GM21825 (cell line): ENCODE data around the gene CHN1.

Experiments
- ATAC-seq: cut with Tn5 transposase; IDR thresholded peaks from one replicate; pipeline ENCODE4 v1.9.1; 2021; ENCODE audit warnings: mild to moderate bottlenecking, moderate library complexity; ENCODE audit not compliant: unreplicated experiment

The CHN1 gene

DNA sequence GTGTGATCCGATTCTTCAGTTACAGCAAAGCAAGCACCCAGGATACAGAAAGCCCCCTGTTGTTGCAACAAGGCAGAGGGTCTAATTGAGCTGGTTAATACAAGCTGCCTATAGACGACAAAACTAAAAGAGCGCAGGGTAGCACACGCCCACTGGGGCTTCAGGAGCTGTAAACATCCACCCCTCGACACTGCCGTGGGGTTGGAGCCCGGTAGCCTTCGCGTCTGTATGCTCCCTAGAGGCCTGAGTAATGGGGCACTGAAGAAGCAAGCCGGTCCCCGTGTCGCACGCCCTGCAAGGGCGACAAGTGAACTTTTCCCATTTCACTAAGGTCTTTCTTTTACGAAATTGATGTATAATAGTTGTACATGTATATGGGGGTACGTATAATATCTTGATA lies 216.2 kb downstream of the CHN1 start:
- no peak for ATAC-seq

GRCh38 chr2:174788291-174788929 lies 216.8 kb downstream of the CHN1 start:
- no peak for ATAC-seq

GRCh38 chr2:174787487-174788205 lies 217.5 kb downstream of the CHN1 start:
- no peak for ATAC-seq

DNA sequence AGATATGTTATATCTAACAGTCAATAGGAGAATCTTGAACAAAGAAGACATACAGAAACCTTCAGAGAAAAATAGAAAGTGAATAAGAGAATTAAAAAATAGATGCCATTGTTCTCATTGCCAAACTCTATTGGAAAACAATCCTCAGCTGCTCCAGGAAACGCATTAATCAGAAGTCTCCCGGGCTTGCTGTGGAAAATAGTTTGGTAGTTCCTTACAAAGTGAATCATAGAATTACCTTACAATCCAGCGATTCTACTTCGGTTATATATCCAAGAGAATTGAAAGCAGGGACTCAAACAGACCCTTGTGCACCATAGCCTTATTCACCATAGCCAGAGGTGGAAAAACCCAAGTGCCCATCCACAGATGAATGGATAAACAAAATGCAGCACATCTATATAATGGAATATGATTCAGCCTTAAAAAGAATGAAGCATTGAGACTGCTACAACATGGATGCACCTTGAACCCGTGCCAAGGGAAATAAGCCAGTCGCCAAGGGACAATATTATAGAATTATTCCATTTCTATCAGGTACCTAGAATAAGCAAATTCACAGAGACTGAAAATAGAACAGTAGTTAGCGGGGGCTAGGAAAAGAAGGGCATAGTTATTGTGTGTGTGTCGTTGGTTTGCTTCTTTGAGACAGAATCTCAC lies 219.0 kb downstream of the CHN1 start:
- no peak for ATAC-seq

GRCh38 chr2:174785481-174785880 lies 219.7 kb downstream of the CHN1 start:
- no peak for ATAC-seq

DNA sequence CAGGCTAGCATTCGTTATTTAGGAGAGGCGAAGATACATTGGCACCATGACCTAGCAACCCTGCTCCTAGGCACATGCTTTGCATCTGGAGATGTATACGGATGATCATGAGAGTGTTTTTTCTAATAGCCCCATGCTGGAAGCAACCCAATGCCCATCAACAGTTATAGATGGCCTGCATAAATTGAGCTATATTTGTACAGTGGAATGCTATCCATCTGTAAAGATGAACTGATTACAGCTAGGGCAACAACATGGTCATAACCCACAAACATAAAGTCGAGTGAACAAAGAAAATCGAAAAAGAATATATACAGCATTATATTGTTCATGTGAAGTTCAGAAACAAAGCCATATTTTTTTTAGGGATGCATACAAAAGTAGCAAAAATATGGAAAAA lies 220.3 kb downstream of the CHN1 start:
- ATAC-seq, result no peak

DNA sequence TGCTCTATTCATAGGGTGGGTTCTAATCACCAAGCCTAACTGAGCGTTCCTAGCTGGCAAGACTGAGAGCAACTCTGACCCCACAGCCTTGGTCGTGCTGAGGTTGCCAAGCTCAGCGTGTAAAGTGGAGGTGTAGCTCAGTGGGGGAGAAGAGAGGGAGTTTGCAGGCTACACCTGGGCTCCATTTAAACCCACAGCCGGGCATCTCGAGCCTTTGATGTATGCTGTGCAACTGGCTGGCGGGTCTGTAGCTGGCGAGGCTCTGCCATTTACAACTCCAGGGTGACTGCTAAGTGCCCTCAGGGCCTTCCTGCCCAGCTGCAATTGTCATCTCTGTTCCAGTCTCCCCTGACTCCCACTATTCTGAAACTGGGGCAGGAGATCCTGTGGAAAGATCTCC lies 220.9 kb downstream of the CHN1 start:
- no peak for ATAC-seq

GRCh38 chr2:174781996-174782395 lies 223.2 kb downstream of the CHN1 start:
- ATAC-seq, result no peak

- no peak for ATAC-seq
Measured at GRCh38 chr2:174781298-174781697, 223.9 kb downstream of the CHN1 start.

DNA sequence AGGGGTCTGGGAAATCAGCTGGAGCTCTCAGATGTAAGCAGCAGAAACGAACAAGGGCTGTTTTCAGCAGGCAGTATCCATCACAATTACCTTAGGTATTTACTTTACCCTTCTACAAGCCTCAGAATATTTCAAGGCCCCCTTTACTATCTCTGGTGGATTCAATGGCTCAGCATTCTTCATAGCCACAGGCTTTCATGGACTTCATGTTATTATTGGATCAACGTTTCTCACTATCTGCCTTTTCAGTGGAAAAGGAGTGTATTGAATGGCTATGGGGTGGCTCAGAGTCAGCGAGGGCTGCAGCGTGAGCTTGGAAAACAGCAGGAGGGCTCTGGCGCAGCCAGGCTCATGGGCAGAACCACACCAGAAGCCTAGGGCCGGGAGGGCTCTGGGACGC lies 224.3 kb downstream of the CHN1 start:
- no peak for ATAC-seq

- no peak for ATAC-seq
Measured at GRCh38 chr2:174780191-174780840, 224.9 kb downstream of the CHN1 start.

GRCh38 chr2:174779361-174779928 lies 225.7 kb downstream of the CHN1 start:
- no peak for ATAC-seq

DNA sequence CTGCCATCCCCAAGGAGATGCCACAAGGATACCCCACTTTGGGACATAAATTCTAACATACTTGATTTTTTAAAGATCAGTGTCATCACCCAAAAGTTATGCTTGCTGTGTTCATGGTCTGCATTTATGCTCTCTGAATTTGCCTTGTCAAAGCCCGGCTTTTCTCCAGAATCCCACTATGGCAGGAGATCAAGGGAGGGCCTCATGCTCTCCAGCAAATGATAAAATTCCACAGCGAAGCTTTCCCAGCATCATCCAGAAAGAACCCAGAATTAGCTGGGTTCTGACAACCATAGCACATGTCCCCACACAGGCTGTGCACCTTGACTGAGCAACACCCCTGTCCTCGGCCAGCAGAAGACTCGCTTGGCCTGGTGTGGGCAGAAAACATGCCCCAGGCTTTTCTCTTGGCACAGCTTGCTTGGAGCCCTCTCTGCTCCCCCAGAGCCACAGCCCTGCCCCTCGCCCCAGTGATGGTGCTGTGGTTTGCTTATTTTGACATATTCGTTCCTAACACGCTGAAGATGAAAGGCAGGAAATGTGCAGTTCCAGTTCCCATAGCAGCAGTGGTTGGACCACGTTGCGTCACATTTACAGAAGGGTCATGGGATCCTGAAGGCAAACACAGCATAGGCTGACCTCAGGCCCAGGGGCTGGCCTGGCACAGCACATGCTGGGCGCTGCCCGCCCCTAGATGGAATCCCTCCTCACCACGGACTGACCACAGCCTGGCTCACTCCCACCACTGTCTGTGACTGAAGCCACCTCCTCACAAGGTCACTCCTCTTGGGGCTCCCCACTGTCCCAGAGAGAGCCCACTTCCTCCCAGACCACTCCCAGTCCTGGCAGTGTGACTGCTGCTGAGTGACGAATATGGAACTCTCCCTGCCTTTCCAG lies 226.8 kb downstream of the CHN1 start:
- peak; percentile 64 for ATAC-seq

DNA sequence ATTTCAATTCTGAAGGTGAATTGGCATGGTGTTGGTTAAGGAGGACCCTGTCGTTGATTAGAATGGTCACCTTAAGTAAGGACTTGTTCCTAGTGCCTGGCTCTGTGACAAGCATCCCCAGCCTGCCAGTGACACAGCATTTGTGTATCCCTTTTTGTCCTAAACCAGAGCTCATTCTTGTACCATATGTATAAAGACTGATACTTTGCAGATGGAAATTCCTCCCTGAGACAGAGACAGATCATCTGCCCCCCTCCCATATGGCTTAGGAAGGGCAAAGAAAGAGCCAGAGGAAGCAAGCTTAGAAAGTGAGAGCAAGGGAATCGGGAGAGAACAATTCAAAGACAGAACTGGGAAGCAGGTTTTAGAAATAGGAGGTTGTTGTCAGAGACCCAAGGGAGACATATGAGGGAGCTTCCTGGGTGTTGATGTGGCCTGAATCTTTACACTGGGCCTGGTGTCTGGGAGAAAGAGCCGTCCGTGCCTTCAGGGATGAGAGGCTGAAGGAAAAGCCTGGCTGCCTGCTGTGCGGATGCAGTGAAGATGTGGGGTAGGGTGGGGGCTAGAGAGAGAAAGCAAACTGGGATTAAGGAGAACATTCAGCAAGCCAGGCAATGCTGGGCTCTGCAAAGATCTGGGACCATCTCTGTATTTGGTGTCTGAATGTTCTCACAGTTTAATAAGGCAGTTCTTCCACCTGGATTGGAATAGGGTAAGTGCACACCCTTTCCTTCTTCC lies 227.7 kb downstream of the CHN1 start:
- ATAC-seq, result no peak

GRCh38 chr2:174776675-174777074 lies 228.5 kb downstream of the CHN1 start:
- ATAC-seq, result no peak

DNA sequence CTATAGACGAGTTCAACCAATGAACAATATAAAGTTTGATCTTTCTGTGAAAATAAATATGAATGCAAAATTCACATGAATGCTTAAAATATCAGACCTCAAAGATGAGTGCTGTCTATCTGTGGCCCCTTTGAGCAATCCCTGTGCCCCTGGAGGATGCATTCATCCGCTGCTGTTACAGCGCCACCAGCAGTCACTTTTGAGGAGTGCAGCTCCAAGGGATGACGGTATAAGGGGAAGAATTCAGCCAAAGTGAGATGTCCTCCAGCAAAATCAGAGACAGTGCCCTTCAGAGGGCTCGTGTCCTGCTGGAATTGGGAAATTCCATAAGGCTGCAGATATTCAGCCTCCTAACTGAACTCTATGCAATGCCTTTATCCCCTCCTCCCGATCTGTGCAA lies 229.0 kb downstream of the CHN1 start:
- no peak for ATAC-seq

- no peak for ATAC-seq
Measured at GRCh38 chr2:174775571-174775980, 229.6 kb downstream of the CHN1 start.

GRCh38 chr2:174774886-174775285 lies 230.3 kb downstream of the CHN1 start:
- ATAC-seq, result no peak

DNA sequence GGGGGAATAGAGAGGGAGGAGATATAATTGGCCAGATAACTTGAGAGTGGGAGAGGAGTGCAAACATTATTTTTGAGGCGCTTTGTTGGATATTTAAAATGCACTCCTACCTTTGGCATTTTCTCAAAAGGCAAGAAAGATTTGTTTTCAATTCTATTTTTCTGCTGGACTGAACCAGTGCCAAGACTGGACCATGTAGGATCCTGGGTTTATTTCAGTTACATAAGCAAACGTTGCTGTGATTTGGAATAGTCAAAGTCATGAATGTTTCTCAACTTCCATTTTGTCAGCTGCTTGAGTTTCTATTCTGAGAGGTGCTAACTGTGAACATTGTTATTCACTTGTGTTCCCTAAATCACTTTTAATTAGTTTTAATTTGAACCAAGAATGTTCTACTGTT lies 232.0 kb downstream of the CHN1 start:
- ATAC-seq, result no peak

GRCh38 chr2:174772472-174772801 lies 232.7 kb downstream of the CHN1 start:
- no peak for ATAC-seq
